T follicular helper cell (primary cell): Measurements from ENCODE around the gene EMC1.
A peak's percentile ranks its signal among the peaks of the same experiment; 100 is the strongest.
"Not testable (repeated sequence)": the region's sequence is repeated elsewhere in the genome, so short reads cannot be mapped to it uniquely, and the experiment has no call there.

Experiments
- DNase-seq: peaks from one replicate; pipeline ENCODE4 v3.0.0-alpha.2; 2020; ENCODE audit warnings: low read depth

EMC1 gene

GRCh38 chr1:19260211-19261138 lies 9.2 kb upstream of the EMC1 start:
- DNase-seq: no peak

- DNase-seq: no peak
These were observed 7.0 kb upstream of the EMC1 start for GRCh38 chr1:19258353-19258752.

- DNase-seq: no peak
These were observed 6.0 kb upstream of the EMC1 start for GRCh38 chr1:19257178-19257914.

- DNase-seq: not testable (repeated sequence)
These were observed 5.0 kb upstream of the EMC1 start for GRCh38 chr1:19256301-19256700.

GRCh38 chr1:19255288-19255687 lies 4.0 kb upstream of the EMC1 start:
- no peak for DNase-seq

GRCh38 chr1:19254416-19254815 lies 3.1 kb upstream of the EMC1 start:
- no peak for DNase-seq

- no peak for DNase-seq
These were observed 557 bp downstream of the EMC1 start for GRCh38 chr1:19250629-19251304.

GRCh38 chr1:19240673-19241538 lies 10.4 kb downstream of the EMC1 start:
- DNase-seq: peak; percentile 51

- DNase-seq: no peak
These were observed 11.4 kb downstream of the EMC1 start for GRCh38 chr1:19239876-19240275.

GRCh38 chr1:19234224-19234623 lies 17.1 kb downstream of the EMC1 start:
- no peak for DNase-seq

- no peak for DNase-seq
These were observed 18.8 kb downstream of the EMC1 start for GRCh38 chr1:19232524-19232846.

- not testable (repeated sequence) for DNase-seq
These were observed 19.4 kb downstream of the EMC1 start for GRCh38 chr1:19231736-19232523.

GRCh38 chr1:19229828-19230325 lies 21.4 kb downstream of the EMC1 start:
- DNase-seq: no peak

GRCh38 chr1:19229229-19229628 lies 22.1 kb downstream of the EMC1 start:
- no peak for DNase-seq

GRCh38 chr1:19222979-19223824 lies 28.1 kb downstream of the EMC1 start:
- no peak for DNase-seq

GRCh38 chr1:19222573-19222972 lies 28.8 kb downstream of the EMC1 start:
- no peak for DNase-seq

- DNase-seq: no peak
These were observed 30.3 kb downstream of the EMC1 start for GRCh38 chr1:19220991-19221390.

- DNase-seq: no peak
These were observed 31.1 kb downstream of the EMC1 start for GRCh38 chr1:19220080-19220846.

GRCh38 chr1:19219451-19219850 lies 31.9 kb downstream of the EMC1 start:
- no peak for DNase-seq
